Erythroblast (primary cell): ENCODE measurements around the gene IRAK2.
"Not testable (repeated sequence)": the region's sequence is repeated elsewhere in the genome, so short reads cannot be mapped to it uniquely, and the experiment has no call there.

ENCODE experiments used
- GATA1 ChIP-seq: IDR thresholded peaks from 2 replicates; pipeline ENCODE4 v1.6.1; 2011; ENCODE audit warnings: low read depth, mild to moderate bottlenecking, control low read depth, low read length, moderate library complexity
- POLR2A ChIP-seq: IDR thresholded peaks from 2 replicates; pipeline ENCODE4 v1.6.1; 2011; ENCODE audit warnings: mild to moderate bottlenecking, low read length

DNA sequence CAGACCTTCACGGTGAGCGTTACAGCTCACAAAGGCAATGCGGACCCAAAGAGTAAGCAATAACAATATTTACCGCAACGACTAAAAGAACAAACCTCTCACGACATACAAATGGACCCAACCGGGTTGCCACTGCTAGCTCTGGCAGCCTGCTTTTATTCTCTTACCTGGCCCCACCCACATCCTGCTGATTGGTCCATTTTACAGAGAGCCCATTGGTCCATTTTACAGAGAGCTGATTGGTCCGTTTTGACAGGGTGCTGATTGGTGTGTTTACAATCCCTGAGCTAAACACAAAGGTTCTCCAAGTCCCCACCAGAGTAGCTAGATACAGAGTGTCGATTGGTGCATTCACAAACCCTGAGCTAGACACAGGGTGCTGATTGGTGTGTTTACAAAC is 28.8 kb upstream of the IRAK2 start:
- TF ChIP-seq POLR2A, GATA1: not testable (repeated sequence)
